BLaER1 (cell line): Measurements from ENCODE around the gene GIN1.
"Not testable (repeated sequence)": the region's sequence is repeated elsewhere in the genome, so short reads cannot be mapped to it uniquely, and the experiment has no call there.

ENCODE experiments used
- H3K27ac ChIP-seq: shearing (Covaris generic); formaldehyde crosslinking; 2 replicates; pipeline ENCODE4 v1.8.1; 2022
- H3K27me3 ChIP-seq: shearing (Covaris generic); formaldehyde crosslinking; 2 replicates; pipeline ENCODE4 v1.8.1; 2022
- H3K36me3 ChIP-seq: shearing (Covaris generic); formaldehyde crosslinking; 2 replicates; pipeline ENCODE4 v1.8.1; 2022
- H3K4me1 ChIP-seq: shearing (Covaris generic); formaldehyde crosslinking; 2 replicates; pipeline ENCODE4 v1.8.1; 2022
- H3K4me2 ChIP-seq: shearing (Covaris generic); formaldehyde crosslinking; 2 replicates; pipeline ENCODE4 v1.8.1; 2022
- H3K4me3 ChIP-seq: shearing (Covaris generic); formaldehyde crosslinking; 2 replicates; pipeline ENCODE4 v1.8.1; 2022
- H3K9ac ChIP-seq: shearing (Covaris generic); formaldehyde crosslinking; 2 replicates; pipeline ENCODE4 v1.8.1; 2022
- H3K9me3 ChIP-seq: shearing (Covaris generic); formaldehyde crosslinking; 2 replicates; pipeline ENCODE4 v1.8.1; 2022
- H4K20me1 ChIP-seq: shearing (Covaris generic); formaldehyde crosslinking; 2 replicates; pipeline ENCODE4 v1.8.1; 2022
- Cebpa-rat ChIP-seq: shearing (Covaris generic); IDR thresholded peaks from 2 replicates; pipeline ENCODE4 v1.8.1; 2022

Gene GIN1

GRCh38 chr5:103092676-103093075 is 27.3 kb downstream of the GIN1 start:
- H3K9me3 ChIP-seq: no peaks in the 10 kb centered on the region
- no peaks in the 10 kb centered on the region for H3K4me1 ChIP-seq
- H3K36me3 ChIP-seq: peaks cover 31% of the 10 kb centered on the region
- no peaks in the 10 kb centered on the region for H3K27me3 ChIP-seq
- no peak overlapping the region for H3K27ac ChIP-seq
- no peak overlapping the region for H3K4me3 ChIP-seq
- TF ChIP-seq Cebpa-rat: no peak
- H4K20me1 ChIP-seq: no peaks in the 10 kb centered on the region
- H3K9ac ChIP-seq: no peak overlapping the region
- H3K4me2 ChIP-seq: no peak overlapping the region

GRCh38 chr5:103090791-103091190 is 29.1 kb downstream of the GIN1 start:
- Histone ChIP-seq H3K36me3 (peaks cover 35% of the 10 kb centered on the region), H3K4me1 (no peaks in the 10 kb centered on the region), H3K27me3 (no peaks in the 10 kb centered on the region), H3K27ac (no peak overlapping the region), H3K9ac (no peak overlapping the region), H4K20me1 (no peaks in the 10 kb centered on the region), H3K4me3 (no peak overlapping the region), H3K9me3 (no peaks in the 10 kb centered on the region), H3K4me2 (no peak overlapping the region)
- TF ChIP-seq Cebpa-rat: no peak

GRCh38 chr5:103089272-103089671 is 30.7 kb downstream of the GIN1 start:
- H3K4me2 ChIP-seq: no peak overlapping the region
- H3K9ac ChIP-seq: no peak overlapping the region
- H3K4me3 ChIP-seq: no peak overlapping the region
- peaks cover 36% of the 10 kb centered on the region for H3K36me3 ChIP-seq
- no peaks in the 10 kb centered on the region for H4K20me1 ChIP-seq
- TF ChIP-seq Cebpa-rat: no peak
- no peak overlapping the region for H3K27ac ChIP-seq
- peaks cover 7% of the 10 kb centered on the region for H3K9me3 ChIP-seq
- no peaks in the 10 kb centered on the region for H3K4me1 ChIP-seq
- no peaks in the 10 kb centered on the region for H3K27me3 ChIP-seq

- Histone ChIP-seq H3K4me2 (no peak overlapping the region), H4K20me1 (no peaks in the 10 kb centered on the region), H3K9ac (no peak overlapping the region), H3K27ac (no peak overlapping the region), H3K27me3 (no peaks in the 10 kb centered on the region), H3K4me1 (no peaks in the 10 kb centered on the region), H3K4me3 (no peak overlapping the region), H3K36me3 (peaks cover 28% of the 10 kb centered on the region), H3K9me3 (peaks cover 15% of the 10 kb centered on the region)
- TF ChIP-seq Cebpa-rat: no peak
Measured at GRCh38 chr5:103086547-103086946, 33.4 kb downstream of the GIN1 start.

- TF ChIP-seq Cebpa-rat: no peak
- Histone ChIP-seq H3K27me3 (no peaks in the 10 kb centered on the region), H3K36me3 (peaks cover 7% of the 10 kb centered on the region), H3K9me3 (peaks cover 59% of the 10 kb centered on the region), H3K4me3 (no peak overlapping the region), H3K4me2 (no peak overlapping the region), H4K20me1 (no peaks in the 10 kb centered on the region), H3K4me1 (no peaks in the 10 kb centered on the region), H3K27ac (no peak overlapping the region), H3K9ac (no peak overlapping the region)
Measured at GRCh38 chr5:103079796-103080195, 40.1 kb downstream of the GIN1 start.

GRCh38 chr5:103075442-103075841 is 44.5 kb downstream of the GIN1 start:
- no peaks in the 10 kb centered on the region for H4K20me1 ChIP-seq
- H3K9ac ChIP-seq: no peak overlapping the region
- H3K4me1 ChIP-seq: no peaks in the 10 kb centered on the region
- H3K36me3 ChIP-seq: no peaks in the 10 kb centered on the region
- no peak overlapping the region for H3K4me3 ChIP-seq
- peaks cover 67% of the 10 kb centered on the region for H3K9me3 ChIP-seq
- H3K27me3 ChIP-seq: no peaks in the 10 kb centered on the region
- no peak for TF ChIP-seq Cebpa-rat
- H3K4me2 ChIP-seq: no peak overlapping the region
- H3K27ac ChIP-seq: no peak overlapping the region

DNA sequence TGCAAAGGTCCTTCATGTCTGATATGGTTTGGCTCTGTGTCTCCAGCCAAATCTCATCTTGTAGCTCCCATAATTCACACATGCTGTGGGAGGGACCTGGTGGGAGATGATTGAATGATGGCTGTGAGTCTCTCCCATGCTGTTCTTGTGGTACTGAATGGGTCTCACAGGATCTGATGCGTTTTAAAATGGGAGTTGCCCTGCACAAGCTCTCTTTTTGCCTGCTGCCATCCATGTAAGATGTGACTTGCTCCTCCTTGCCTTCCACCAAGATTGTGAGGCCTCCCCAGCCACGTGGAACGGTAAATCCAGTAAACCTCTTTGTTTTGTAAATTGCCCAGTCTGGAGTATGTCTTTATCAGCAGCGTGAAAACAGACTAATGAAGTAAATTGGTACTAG is 46.4 kb downstream of the GIN1 start:
- not testable (repeated sequence) for H3K27me3 ChIP-seq, H3K4me3 ChIP-seq, H3K36me3 ChIP-seq, H3K4me2 ChIP-seq, H3K27ac ChIP-seq, H4K20me1 ChIP-seq, H3K4me1 ChIP-seq, H3K9ac ChIP-seq
- H3K9me3 ChIP-seq: peaks cover 55% of the 10 kb centered on the region

GRCh38 chr5:103066326-103066725 is 53.6 kb downstream of the GIN1 start:
- Histone ChIP-seq H4K20me1 (no peaks in the 10 kb centered on the region), H3K4me2 (no peak overlapping the region), H3K27me3 (no peaks in the 10 kb centered on the region), H3K27ac (no peak overlapping the region), H3K36me3 (no peaks in the 10 kb centered on the region), H3K9ac (no peak overlapping the region), H3K9me3 (no peaks in the 10 kb centered on the region), H3K4me3 (no peak overlapping the region), H3K4me1 (no peaks in the 10 kb centered on the region)
- TF ChIP-seq Cebpa-rat: no peak

DNA sequence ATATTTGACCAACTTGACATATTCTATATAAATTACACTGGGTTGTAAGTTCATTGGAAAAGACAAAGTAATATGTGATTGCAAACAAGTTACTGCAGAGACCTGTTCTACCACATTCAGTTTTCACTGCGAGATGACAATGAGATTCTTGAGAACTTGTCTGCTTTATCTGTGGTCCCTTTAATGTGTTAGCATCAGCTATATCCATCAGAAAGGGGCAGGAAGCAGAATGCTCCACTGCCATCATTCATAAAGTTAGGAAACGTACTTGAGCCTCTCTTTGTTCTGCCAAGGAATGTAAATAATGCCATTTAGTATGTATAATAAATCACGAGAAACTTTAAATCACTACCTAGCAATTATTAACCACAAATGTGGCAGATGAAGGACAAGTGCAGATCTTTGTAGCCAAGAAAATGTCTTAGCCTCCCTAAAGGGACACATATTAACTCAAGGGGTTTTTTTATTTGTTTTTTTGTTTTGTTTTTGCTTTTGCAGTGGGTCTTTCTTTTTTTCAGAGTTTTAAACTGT is 59.4 kb downstream of the GIN1 start:
- H3K9me3 ChIP-seq: no peaks in the 10 kb centered on the region
- H3K27ac ChIP-seq: no peak overlapping the region
- TF ChIP-seq Cebpa-rat: no peak
- H3K27me3 ChIP-seq: no peaks in the 10 kb centered on the region
- no peaks in the 10 kb centered on the region for H3K4me1 ChIP-seq
- no peaks in the 10 kb centered on the region for H4K20me1 ChIP-seq
- H3K9ac ChIP-seq: no peak overlapping the region
- no peak overlapping the region for H3K4me3 ChIP-seq
- H3K36me3 ChIP-seq: no peaks in the 10 kb centered on the region
- no peak overlapping the region for H3K4me2 ChIP-seq

- Histone ChIP-seq H4K20me1 (no peaks in the 10 kb centered on the region), H3K27ac (no peak overlapping the region), H3K4me2 (no peak overlapping the region), H3K4me1 (no peaks in the 10 kb centered on the region), H3K4me3 (no peak overlapping the region), H3K9ac (no peak overlapping the region), H3K9me3 (no peaks in the 10 kb centered on the region), H3K36me3 (no peaks in the 10 kb centered on the region), H3K27me3 (no peaks in the 10 kb centered on the region)
- TF ChIP-seq Cebpa-rat: no peak
Measured at GRCh38 chr5:103059525-103059924, 60.4 kb downstream of the GIN1 start.
